ENCODE measurements around the gene GSG1.
"Not testable (repeated sequence)": the region's sequence is repeated elsewhere in the genome, so short reads cannot be mapped to it uniquely, and the experiment has no call there.

GSG1 gene

DNA sequence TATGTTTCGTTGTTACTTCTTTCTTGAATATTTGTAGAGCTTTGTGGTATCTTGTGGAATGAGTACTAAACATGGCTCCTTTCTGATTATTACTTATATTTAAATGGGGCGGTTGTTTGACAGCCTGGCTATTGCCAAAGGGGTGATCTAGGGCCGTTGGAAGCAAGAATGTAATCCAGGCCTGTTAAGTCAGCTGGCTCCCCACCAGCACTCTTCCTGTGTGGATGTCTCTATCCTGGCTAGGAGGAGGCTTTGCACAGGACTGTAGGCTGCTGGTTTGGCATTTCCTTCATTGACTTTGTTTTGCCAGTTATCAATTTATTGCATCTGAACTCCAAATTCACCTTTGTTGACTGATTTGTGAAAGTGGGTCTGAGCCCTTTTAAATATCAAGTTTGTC, 53.7 kb downstream of the GSG1 start:
- DNase-seq, result no peak

DNA sequence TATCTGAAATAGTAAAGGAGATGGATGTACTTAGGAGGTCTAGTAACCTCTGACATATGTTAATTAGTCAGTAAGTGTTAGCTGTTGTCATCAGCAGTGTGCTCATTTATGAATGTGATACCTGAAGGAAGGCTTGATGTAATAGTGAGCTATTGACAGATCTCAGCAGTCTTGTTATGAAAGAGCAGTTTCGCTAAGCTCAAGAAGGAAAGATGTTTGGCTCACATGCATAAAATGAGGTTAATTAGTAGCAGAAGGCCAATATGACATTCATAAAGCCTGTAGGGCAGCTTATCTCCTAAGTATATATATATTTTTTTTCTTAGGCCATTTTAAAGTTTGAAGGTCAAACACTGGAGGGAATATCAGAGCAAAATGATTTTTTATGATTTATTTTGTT, 56.5 kb downstream of the GSG1 start:
- DNase-seq, result no peak

DNA sequence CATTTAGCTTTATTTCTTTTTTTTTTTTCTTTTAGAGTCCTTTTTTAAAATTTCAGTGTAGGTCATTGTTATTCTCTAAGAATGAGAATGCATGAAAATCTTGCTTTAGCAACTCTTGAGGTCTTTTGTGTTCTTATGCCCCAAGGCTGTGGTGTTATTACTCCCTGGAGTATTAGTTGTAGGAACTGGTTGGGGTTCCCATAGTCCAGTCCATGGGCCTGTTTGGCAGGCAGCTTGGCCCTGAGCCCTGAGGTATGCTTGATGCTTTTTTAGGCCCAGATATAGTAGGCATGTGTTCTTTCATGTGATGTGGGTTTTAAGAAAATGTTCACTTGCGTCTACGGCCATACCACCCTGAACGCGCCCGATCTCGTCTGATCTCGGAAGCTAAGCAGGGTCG, 57.7 kb downstream of the GSG1 start:
- no peak for DNase-seq

DNA sequence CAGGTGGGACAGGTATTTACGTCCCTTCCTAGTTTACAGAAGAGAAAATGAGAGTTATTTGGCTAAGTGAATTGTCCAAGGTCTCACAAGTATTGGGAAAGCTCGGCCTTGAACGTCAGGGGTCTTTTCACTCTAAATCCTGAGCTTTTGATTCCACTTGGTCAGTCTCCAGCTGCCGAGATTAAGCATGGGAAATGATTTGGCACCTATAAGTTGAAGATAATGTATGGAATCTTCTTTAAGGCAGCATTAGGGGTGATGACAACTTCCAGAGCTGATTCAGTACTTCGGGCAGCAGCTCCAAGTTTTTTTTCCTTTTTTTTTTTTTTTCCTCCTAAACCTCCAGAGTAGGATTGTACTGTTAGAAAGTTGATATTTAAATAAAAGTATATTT, 58.6 kb downstream of the GSG1 start:
- no peak for DNase-seq

DNA sequence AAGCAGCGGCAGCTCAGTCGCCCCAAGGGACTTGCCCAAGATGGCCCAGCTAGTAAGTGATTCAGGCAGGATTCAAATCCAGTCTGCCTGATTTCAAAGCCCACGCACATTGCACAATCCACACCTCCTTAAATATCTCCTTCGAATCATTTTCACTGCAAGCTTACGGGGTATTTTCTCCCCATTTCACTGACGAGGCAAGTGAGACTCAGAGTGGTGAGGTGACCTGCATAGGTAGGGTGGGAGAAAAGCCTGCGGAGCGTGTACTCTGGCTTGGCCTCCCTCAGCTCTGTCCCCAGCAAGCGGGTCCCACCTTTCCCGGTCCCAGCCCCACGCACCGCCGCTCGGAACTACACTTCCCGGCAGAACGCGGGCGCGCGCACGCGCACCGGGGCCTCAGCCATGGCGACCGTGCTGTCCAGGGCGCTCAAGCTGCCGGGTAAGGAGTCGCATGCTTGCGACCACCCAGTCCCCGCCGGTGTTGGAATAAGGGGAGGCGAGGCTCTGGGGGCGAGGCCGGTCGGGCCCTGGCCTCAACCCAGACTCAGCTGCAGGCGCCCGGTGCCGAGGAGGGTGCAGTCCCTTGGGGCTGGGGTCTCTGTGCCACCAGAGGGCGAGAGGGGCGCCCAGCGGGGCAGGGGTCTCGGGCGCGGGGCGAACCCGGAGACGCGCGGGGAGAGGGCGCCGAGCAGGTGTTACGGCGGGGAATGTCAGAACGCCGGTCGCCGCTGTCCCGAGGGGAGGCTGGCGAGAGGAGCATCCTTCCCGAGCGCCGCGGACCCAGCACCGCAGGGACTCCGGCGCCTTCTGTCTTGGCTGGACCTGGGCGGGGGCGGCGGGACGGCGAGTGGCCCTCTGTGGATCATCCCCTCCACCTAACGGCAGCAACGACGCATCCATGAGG, 59.2 kb downstream of the GSG1 start, which contains the start of gene FAM234B:
TSS of gene FAM234B (plus strand) at position 380 of the 904 bp plus-strand sequence. CDS start at position 403, 23 bp downstream.
- peak; percentile 4 to 25 for DNase-seq

DNA sequence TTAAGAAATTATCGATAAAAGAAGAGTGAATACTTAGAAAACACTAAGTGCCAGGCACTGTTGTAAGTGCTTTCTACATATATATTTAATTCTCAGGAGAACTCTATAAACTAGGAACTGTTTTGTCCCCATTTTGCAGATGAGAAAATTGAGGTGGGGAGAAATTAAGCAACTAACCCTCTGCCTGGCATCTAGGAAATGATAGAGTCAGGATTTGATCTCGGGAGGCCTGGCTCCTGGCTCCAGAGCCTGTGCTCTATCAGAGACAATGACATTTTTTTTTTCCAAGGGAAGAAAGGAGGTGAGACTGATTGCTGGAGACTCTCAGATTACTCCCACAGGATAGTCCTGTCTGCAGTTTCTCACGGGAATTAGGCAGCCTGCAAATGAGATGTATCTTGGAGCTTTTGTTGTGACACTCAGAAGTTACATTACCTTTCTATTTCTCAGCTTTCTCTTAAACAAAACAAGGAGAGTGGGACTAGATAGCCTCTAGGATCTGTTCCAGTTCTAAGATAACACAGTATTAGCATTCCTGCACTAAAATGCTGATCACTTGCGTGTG, 60.7 kb downstream of the GSG1 start:
- no peak for DNase-seq

DNA sequence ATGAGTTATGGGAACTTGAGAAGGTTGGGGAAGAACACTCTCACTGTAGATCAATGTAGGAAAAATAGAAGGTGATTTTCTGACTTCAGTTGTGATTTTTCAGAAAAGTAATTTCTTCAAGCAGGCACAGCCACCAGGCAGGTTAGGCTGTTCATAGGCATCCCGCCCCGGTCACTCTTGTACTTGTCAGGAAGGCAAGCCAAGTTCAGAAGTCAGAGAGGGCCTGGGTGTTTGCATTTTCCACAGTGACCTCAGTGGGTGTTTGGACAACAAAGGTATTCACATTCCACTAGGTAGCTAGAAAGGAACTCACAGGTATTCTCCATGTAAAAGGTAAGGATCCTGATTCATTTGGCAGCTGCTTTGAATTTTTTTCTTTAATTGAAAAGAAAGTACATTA, 62.2 kb downstream of the GSG1 start:
- no peak for DNase-seq

DNA sequence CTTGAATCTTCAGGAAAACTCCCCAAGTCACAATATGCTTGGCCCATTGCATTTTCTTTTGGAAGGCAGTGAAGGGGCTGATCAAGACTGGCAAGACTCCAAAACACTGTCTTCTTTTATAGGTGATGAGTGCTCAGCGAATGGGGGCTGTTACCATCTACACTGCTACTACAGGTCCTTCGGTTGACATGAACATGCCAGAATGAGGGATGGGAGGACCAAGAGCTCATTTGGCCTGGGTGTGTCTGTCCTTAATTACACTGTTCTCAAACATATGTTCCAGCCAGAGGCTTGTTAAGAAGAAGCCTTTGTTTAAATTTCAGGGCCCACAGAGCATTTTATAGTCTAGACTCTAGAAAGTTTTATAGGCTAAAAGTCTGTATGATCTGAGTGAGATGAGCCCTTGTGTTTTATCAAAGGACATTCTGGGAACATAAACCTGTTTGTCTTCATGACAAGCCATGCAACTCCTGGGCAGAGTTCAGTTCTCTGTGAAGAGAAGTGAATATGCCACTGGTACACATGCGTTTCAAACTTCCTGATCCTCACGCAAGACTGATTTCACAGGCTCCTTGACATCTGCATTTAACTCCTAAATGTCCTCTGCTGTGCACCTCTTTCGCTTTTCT, 64.0 kb downstream of the GSG1 start:
- DNase-seq, result no peak

DNA sequence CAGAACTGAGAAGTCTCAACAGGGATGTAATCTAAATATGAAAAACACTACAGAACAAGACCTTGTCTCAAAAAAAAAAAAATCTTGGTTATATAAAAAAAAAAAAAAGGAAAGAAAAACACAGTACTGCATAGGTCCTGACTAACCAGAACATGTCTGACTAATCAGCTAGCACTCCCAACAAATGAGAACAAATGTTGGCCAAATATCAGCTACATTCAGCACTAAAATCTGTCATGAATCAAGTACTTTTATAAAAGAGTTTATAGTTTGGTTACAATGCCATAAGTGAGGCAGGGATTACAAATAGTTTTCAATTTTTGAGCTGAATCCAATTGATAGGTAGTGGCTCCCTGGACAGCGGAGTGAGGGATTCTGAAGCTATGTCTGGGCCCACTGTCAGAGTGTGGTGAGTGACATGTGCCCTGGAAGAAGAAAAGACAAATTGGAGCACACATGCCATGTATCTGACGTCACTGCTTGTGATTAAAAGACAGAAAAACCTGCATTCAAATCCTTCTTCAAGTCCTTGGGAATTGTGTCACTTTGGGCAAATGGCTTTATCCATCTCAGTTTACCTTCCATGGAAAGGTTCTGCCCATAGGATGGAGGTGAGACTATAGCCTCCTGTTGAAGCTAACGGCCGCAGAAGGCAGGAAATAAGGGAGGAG, 64.8 kb downstream of the GSG1 start:
- no peak for DNase-seq

DNA sequence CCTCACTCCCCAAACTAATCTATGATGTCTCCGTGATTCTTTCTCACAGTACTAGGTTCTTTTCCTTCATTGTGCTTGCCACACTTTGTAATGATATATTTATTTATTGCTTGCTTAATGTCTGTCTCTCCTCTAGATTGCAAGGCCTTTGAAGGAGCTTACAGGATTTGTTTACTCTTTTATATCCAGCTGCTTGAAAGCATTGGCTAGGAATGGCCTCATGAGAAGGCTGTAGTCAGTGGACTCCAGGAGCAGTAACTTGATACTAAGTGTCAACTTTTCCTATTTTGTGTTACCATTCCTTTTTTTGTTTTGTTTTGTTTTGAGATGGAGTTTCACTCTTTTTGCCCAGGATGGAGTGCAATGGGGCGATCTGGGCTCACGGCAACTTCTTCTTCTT, 66.6 kb downstream of the GSG1 start:
- DNase-seq, result no peak

DNA sequence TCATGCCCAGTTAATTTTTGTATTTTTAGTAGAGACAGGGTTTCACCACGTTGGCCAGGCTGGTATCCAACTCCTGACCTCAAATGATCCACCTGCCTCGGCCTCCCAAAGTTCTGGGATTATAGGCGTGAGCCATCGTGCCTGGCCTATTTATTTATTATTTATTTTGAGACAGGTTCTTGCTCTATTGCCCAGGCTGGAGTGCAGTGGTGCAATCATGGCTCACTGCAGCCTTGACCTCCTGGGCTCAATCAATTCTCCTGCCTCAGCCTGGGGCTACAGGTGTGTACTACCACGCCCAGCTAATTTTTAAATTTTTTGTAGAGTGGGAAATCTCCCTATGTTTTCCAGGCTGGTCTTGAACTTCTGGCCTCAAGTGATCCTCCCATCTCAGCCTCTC, 68.1 kb downstream of the GSG1 start:
- DNase-seq, result not testable (repeated sequence)

Data from SHP77 (cell line).